ENCODE data around the gene ZNF665.
"Not testable (repeated sequence)": the region's sequence is repeated elsewhere in the genome, so short reads cannot be mapped to it uniquely, and the experiment has no call there.

Gene ZNF665

DNA sequence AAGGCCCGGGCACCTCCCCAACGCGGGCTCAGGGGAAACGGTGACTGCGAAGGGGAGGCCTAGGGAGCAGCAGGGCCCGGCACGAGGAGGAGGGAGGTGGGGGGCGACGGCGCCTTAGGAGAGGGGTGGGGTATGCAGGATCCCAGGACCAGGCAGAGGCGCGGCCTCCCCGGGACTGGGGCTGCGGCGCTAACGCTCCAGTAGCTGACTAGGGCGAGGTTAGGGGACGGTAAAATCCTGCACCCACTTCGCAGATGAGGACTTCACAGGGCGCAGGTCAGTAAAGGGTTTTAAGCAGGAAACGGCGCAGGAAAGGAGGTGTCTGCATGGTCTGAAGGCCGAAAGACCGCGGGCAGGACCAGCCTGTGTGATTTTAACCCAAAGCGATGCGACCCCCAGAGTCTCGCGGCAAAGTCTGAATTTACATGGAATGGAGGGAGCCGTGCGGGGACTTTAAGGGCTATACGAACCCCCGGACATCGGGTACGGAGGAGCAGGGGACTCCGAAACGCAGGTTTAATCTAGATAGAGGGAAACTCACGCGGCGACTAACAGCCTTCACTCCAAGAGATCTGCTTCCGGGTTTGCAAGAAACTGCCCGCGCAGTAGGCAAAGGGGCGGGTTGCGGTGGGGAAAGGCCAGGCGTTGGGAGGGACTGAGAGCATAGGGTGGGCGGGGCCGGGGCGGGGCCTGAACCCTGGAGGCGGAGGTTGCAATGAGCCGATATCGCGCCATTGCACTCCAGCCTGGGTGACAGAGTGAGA, at the start of gene ZNF665:
ZNF665 (minus strand) TSS at position 588 of the 764 bp plus-strand sequence. CDS start 10,460 bp downstream, outside the sequence.
- peak; percentile 91 for ATAC-seq
- TF ChIP-seq PPARA (CRISPR knock-in tag; IDR thresholded peaks at IDR 0.05; ENCODE audit: borderline replicate concordance) (no peak), ISL1 (CRISPR knock-in tag; IDR thresholded peaks at IDR 0.05) (no peak), ESRRG (CRISPR knock-in tag; IDR thresholded peaks at IDR 0.05) (no peak), TCF4 (CRISPR knock-in tag; IDR thresholded peaks at IDR 0.05; ENCODE audit: borderline replicate concordance) (no peak), ZNF565 (CRISPR knock-in tag; conservative IDR thresholded peaks at IDR 0.05; ENCODE audit: low read depth) (no peak), CSDC2 (CRISPR knock-in tag; IDR thresholded peaks at IDR 0.05) (no peak), TOX (CRISPR knock-in tag; IDR thresholded peaks at IDR 0.05; ENCODE audit: borderline replicate concordance) (no peak)

DNA sequence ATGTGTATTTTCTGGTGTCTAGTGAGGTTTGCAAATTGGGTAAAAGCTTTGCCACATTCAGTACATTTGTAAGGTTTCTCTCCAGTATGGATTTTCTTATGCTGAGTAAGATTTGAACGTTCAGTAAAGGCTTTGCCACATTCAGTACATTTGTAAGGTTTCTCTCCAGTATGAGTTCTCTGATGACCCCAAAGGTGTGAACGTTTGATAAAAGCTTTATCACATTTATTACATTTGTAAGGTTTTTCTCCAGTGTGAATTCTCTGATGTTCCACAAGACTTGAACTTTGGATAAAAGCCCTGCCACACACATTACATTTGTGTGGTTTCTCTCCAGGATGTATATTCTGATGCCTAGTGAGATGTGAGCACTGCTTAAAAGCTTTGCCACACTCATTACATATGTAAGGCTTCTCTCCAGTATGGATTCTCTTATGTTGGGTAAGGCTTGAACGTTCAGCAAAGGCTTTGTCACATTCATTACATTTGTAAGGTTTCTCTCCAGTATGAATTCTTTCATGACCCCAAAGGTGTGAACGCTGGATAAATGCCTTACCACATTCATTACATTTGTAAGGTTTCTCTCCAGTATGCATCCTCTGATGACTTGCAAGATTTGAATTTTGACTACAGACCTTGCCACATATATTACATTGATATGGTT, 44.1 kb upstream of the ZNF665 start:
- ATAC-seq: no peak
- no peak for TF ChIP-seq OSR1 (CRISPR knock-in tag; IDR thresholded peaks at IDR 0.05)
- no peak for TF ChIP-seq ZFP3 (CRISPR knock-in tag; IDR thresholded peaks at IDR 0.05)
- no peak for TF ChIP-seq SNAI2 (CRISPR knock-in tag; IDR thresholded peaks at IDR 0.05)
- TF ChIP-seq ZFP30 (CRISPR knock-in tag; IDR thresholded peaks at IDR 0.05): no peak

DNA sequence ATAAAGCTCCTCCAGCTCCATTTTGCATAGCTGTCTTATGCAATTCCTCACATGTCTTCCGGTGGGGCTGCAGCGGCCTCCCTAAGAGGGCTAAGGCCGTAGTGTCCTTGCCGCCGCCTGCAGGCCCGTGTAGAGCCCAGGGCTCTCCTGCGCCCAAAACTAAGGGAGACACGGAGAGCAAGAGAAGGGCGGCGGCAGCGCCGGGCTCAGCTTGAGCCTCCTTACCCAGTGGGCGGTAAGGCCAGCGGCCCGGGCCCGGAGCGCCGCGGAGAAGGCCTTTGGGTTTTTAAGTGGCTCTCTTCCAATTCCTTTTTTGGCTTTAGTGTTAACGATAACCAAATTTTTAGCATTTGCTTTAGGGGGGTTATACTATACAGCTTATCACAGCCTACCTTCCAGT, 31.4 kb upstream of the ZNF665 start:
- no peak for TF ChIP-seq ZFP30 (CRISPR knock-in tag; IDR thresholded peaks at IDR 0.05)
- no peak for ATAC-seq

DNA sequence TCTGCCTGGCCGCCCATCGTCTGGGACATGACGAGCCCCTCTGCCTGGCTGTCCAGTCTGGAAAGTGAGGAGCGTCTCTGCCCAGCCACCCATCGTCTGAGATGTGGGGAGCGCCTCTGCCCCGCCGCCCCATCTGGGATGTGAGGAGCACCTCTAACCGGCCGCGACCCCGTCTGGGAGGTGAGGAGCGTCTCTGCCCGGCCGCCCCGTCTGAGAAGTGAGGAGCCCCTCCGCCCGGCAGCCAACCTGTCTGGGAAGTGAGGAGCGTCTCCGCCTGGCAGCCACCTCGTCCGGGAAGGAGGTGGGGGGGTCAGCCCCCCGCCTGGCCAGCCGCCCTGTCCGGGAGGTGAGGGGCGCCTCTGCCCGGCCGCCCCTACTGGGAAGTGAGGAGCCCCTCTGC, 29.6 kb upstream of the ZNF665 start:
- not testable (repeated sequence) for ATAC-seq

DNA sequence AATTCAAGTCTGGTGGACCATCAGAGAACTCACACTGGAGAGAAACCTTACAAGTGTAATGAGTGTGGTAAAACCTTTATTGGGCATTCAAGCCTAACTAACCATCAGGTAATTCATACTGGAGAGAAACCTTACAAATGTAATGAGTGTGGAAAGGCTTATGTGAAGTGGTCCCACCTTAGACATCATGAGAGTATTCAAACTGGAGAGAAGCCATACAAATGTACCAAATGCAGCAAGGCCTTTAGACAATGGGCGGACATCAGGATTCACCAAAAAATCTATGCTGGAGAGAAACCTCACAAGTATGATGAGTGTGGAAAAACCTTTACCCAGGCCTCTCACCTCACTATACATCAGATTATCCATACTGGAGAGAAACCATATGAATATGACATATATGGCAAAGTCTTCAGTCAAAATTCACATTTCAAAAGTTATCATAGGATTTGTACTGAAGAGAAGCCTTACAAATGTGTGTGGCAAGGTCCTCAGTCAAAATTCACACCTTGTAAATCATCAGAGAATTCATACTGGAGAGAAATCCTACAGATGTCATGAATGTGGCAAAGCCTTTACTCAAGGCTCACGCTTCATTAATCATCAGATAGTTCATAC, 19.7 kb upstream of the ZNF665 start:
- ATAC-seq: no peak
- TF ChIP-seq BACH2 (CRISPR knock-in tag; IDR thresholded peaks at IDR 0.05; ENCODE audit: borderline replicate concordance) (no peak), ZNF8 (CRISPR knock-in tag; IDR thresholded peaks at IDR 0.05) (no peak), ZNF565 (CRISPR knock-in tag; conservative IDR thresholded peaks at IDR 0.05; ENCODE audit: low read depth) (no peak), ISL1 (CRISPR knock-in tag; IDR thresholded peaks at IDR 0.05) (no peak), ZNF70 (CRISPR knock-in tag; IDR thresholded peaks at IDR 0.05) (no peak), TOX (CRISPR knock-in tag; IDR thresholded peaks at IDR 0.05; ENCODE audit: borderline replicate concordance) (no peak), CSDC2 (CRISPR knock-in tag; IDR thresholded peaks at IDR 0.05) (no peak), ARNTL (CRISPR knock-in tag; IDR thresholded peaks at IDR 0.05; ENCODE audit: borderline replicate concordance, low read depth) (no peak), RARB (CRISPR knock-in tag; IDR thresholded peaks at IDR 0.05) (no peak), ESRRG (CRISPR knock-in tag; IDR thresholded peaks at IDR 0.05) (no peak)
- TF ChIP-seq, protein P1, sequence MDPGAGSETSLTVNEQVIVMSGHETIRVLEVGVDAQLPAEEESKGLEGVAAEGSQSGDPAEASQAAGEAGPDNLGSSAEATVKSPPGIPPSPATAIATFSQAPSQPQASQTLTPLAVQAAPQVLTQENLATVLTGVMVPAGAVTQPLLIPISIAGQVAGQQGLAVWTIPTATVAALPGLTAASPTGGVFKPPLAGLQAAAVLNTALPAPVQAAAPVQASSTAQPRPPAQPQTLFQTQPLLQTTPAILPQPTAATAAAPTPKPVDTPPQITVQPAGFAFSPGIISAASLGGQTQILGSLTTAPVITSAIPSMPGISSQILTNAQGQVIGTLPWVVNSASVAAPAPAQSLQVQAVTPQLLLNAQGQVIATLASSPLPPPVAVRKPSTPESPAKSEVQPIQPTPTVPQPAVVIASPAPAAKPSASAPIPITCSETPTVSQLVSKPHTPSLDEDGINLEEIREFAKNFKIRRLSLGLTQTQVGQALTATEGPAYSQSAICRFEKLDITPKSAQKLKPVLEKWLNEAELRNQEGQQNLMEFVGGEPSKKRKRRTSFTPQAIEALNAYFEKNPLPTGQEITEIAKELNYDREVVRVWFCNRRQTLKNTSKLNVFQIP (CRISPR knock-in tag; IDR thresholded peaks at IDR 0.05; ENCODE audit: borderline replicate concordance, low read depth): no peak
- TF ChIP-seq, protein P2, sequence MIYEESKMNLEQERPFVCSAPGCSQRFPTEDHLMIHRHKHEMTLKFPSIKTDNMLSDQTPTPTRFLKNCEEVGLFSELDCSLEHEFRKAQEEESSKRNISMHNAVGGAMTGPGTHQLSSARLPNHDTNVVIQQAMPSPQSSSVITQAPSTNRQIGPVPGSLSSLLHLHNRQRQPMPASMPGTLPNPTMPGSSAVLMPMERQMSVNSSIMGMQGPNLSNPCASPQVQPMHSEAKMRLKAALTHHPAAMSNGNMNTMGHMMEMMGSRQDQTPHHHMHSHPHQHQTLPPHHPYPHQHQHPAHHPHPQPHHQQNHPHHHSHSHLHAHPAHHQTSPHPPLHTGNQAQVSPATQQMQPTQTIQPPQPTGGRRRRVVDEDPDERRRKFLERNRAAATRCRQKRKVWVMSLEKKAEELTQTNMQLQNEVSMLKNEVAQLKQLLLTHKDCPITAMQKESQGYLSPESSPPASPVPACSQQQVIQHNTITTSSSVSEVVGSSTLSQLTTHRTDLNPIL (CRISPR knock-in tag; IDR thresholded peaks at IDR 0.05; ENCODE audit: low read depth): no peak
- TF ChIP-seq, protein P3, sequence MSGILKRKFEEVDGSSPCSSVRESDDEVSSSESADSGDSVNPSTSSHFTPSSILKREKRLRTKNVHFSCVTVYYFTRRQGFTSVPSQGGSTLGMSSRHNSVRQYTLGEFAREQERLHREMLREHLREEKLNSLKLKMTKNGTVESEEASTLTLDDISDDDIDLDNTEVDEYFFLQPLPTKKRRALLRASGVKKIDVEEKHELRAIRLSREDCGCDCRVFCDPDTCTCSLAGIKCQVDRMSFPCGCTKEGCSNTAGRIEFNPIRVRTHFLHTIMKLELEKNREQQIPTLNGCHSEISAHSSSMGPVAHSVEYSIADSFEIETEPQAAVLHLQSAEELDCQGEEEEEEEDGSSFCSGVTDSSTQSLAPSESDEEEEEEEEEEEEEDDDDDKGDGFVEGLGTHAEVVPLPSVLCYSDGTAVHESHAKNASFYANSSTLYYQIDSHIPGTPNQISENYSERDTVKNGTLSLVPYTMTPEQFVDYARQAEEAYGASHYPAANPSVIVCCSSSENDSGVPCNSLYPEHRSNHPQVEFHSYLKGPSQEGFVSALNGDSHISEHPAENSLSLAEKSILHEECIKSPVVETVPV (CRISPR knock-in tag; IDR thresholded peaks at IDR 0.05): no peak
- TF ChIP-seq, protein P4, sequence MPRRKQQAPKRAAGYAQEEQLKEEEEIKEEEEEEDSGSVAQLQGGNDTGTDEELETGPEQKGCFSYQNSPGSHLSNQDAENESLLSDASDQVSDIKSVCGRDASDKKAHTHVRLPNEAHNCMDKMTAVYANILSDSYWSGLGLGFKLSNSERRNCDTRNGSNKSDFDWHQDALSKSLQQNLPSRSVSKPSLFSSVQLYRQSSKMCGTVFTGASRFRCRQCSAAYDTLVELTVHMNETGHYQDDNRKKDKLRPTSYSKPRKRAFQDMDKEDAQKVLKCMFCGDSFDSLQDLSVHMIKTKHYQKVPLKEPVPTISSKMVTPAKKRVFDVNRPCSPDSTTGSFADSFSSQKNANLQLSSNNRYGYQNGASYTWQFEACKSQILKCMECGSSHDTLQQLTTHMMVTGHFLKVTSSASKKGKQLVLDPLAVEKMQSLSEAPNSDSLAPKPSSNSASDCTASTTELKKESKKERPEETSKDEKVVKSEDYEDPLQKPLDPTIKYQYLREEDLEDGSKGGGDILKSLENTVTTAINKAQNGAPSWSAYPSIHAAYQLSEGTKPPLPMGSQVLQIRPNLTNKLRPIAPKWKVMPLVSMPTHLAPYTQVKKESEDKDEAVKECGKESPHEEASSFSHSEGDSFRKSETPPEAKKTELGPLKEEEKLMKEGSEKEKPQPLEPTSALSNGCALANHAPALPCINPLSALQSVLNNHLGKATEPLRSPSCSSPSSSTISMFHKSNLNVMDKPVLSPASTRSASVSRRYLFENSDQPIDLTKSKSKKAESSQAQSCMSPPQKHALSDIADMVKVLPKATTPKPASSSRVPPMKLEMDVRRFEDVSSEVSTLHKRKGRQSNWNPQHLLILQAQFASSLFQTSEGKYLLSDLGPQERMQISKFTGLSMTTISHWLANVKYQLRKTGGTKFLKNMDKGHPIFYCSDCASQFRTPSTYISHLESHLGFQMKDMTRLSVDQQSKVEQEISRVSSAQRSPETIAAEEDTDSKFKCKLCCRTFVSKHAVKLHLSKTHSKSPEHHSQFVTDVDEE (CRISPR knock-in tag; IDR thresholded peaks at IDR 0.05): no peak

DNA sequence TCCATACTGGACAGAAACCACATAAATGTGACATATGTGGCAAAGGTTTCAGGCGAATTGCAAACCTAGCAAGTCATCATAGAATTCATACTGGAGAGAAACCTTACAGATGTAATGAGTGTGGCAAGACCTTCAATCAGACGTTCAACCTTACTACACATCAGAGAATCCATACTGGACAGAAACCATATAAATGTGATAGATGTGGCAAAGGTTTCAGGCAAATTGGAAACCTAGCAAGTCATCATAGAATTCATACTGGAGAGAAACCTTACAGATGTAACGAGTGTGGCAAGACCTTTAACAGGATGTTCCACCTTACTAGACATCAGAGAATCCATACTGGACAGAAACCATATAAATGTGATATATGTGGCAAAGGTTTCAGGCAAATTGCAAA, 18.4 kb upstream of the ZNF665 start:
- ATAC-seq: not testable (repeated sequence)

Data from SK-N-SH treated with all-trans-retinoic acid at 6 μM for 48 hours (cell line).